HEK293 (cell line): Measurements from ENCODE around the gene CLCN1.

ENCODE experiments used
- BCL6B ChIP-seq: fragments of 450-650 bp; formaldehyde crosslinking; IDR thresholded peaks from 2 replicates; pipeline ENCODE4 v1.5.1; 2017; ENCODE audit warnings: missing biosample characterization, missing genetic modification characterization
- HIC1 ChIP-seq: fragments of 450-650 bp; formaldehyde crosslinking; IDR thresholded peaks from 2 replicates; pipeline ENCODE4 v1.5.1; 2016; ENCODE audit warnings: missing biosample characterization, missing genetic modification characterization
- KLF16 ChIP-seq: fragments of 450-650 bp; formaldehyde crosslinking; IDR thresholded peaks from 2 replicates; pipeline ENCODE4 v1.5.1; 2017; ENCODE audit warnings: missing biosample characterization, missing genetic modification characterization
- PATZ1 ChIP-seq: fragments of 450-650 bp; formaldehyde crosslinking; IDR thresholded peaks from 2 replicates; pipeline ENCODE4 v1.5.1; 2016; ENCODE audit warnings: missing biosample characterization, missing genetic modification characterization
- PRDM6 ChIP-seq: fragments of 450-650 bp; formaldehyde crosslinking; IDR thresholded peaks from 2 replicates; pipeline ENCODE4 v1.5.1; 2017; ENCODE audit warnings: missing biosample characterization, missing genetic modification characterization
- SETDB1 ChIP-seq: IDR thresholded peaks from one replicate; pipeline ENCODE4 v1.6.1; 2017; ENCODE audit warnings: mild to moderate bottlenecking, low read length, moderate library complexity, mixed read lengths; ENCODE audit not compliant: insufficient read length
- TCF7L2 ChIP-seq: IDR thresholded peaks from 2 replicates; pipeline ENCODE4 v1.6.1; 2011; ENCODE audit warnings: low read depth, mild to moderate bottlenecking, inconsistent platforms, low read length, moderate library complexity, borderline replicate concordance
- WT1 ChIP-seq: fragments of 450-650 bp; formaldehyde crosslinking; IDR thresholded peaks from 2 replicates; pipeline ENCODE4 v1.5.1; 2016; ENCODE audit warnings: missing biosample characterization, missing genetic modification characterization
- ZBTB17 ChIP-seq: fragments of 450-650 bp; formaldehyde crosslinking; IDR thresholded peaks from 2 replicates; pipeline ENCODE4 v1.5.1; 2016; ENCODE audit warnings: missing biosample characterization, missing genetic modification characterization
- ZBTB48 ChIP-seq: fragments of 450-650 bp; formaldehyde crosslinking; IDR thresholded peaks from 2 replicates; pipeline ENCODE4 v1.5.1; 2016; ENCODE audit warnings: missing biosample characterization, missing genetic modification characterization
- ZFP37 ChIP-seq: fragments of 450-650 bp; formaldehyde crosslinking; IDR thresholded peaks from 2 replicates; pipeline ENCODE4 v1.5.1; 2016; ENCODE audit warnings: missing biosample characterization, missing genetic modification characterization
- ZFP41 ChIP-seq: fragments of 450-650 bp; formaldehyde crosslinking; IDR thresholded peaks from 2 replicates; pipeline ENCODE4 v1.5.1; 2016; ENCODE audit warnings: missing biosample characterization, missing genetic modification characterization, borderline replicate concordance
- ZNF121 ChIP-seq: fragments of 450-650 bp; formaldehyde crosslinking; IDR thresholded peaks from 2 replicates; pipeline ENCODE4 v1.5.1; 2016; ENCODE audit warnings: missing biosample characterization, missing genetic modification characterization
- ZNF146 ChIP-seq: fragments of 450-650 bp; formaldehyde crosslinking; IDR thresholded peaks from 2 replicates; pipeline ENCODE4 v1.5.1; 2016; ENCODE audit warnings: missing biosample characterization, missing genetic modification characterization
- ZNF274 ChIP-seq, 2 experiments: fragments of 200-500 bp in 1 of 2; fragments of 450-650 bp in 1 of 2; sonication (Bioruptor generic) in 1 of 2; formaldehyde crosslinking in 1 of 2; IDR thresholded peaks; 2 replicates each; pipeline versions ENCODE4 v1.5.1 to v1.6.1; 2014 to 2016; ENCODE audit warnings: borderline replicate concordance in 1 of 2, inconsistent platforms in 1 of 2, low read length in 1 of 2, missing biosample characterization in 1 of 2, missing genetic modification characterization in 1 of 2
- ZNF341 ChIP-seq: fragments of 450-650 bp; formaldehyde crosslinking; IDR thresholded peaks from 2 replicates; pipeline ENCODE4; 2016; ENCODE audit warnings: low read depth, missing biosample characterization, missing genetic modification characterization
- ZNF354C ChIP-seq: fragments of 450-650 bp; formaldehyde crosslinking; IDR thresholded peaks from 2 replicates; pipeline ENCODE4 v1.5.1; 2016; ENCODE audit warnings: missing biosample characterization, missing genetic modification characterization, low read depth, borderline replicate concordance
- ZNF426 ChIP-seq: fragments of 450-650 bp; formaldehyde crosslinking; IDR thresholded peaks from 2 replicates; pipeline ENCODE4 v1.5.1; 2017; ENCODE audit warnings: missing biosample characterization, missing genetic modification characterization, mild to moderate bottlenecking, inconsistent platforms, moderate library complexity
- ZNF501 ChIP-seq: fragments of 450-650 bp; formaldehyde crosslinking; IDR thresholded peaks from 2 replicates; pipeline ENCODE4 v1.5.1; 2016; ENCODE audit warnings: missing biosample characterization, missing genetic modification characterization
- ZNF510 ChIP-seq: fragments of 450-650 bp; formaldehyde crosslinking; IDR thresholded peaks from 2 replicates; pipeline ENCODE4 v1.5.1; 2018; ENCODE audit warnings: mild to moderate bottlenecking, missing genetic modification characterization, missing biosample characterization; ENCODE audit not compliant: insufficient replicate concordance
- ZNF513 ChIP-seq: fragments of 450-650 bp; IDR thresholded peaks from 2 replicates; pipeline ENCODE4 v1.5.1; 2018; ENCODE audit warnings: missing biosample characterization, missing genetic modification characterization
- ZNF521 ChIP-seq: fragments of 450-650 bp; formaldehyde crosslinking; IDR thresholded peaks from 2 replicates; pipeline ENCODE4 v1.5.1; 2017; ENCODE audit warnings: missing biosample characterization, mild to moderate bottlenecking, missing genetic modification characterization
- ZNF544 ChIP-seq: fragments of 450-650 bp; formaldehyde crosslinking; IDR thresholded peaks from 2 replicates; pipeline ENCODE4 v1.5.0; 2017; ENCODE audit warnings: missing biosample characterization, missing genetic modification characterization
- ZNF596 ChIP-seq: fragments of 450-650 bp; IDR thresholded peaks from 2 replicates; pipeline ENCODE4 v1.5.0; 2018; ENCODE audit warnings: missing biosample characterization, mild to moderate bottlenecking, missing genetic modification characterization, moderate library complexity
- ZNF623 ChIP-seq: fragments of 450-650 bp; formaldehyde crosslinking; IDR thresholded peaks from 2 replicates; pipeline ENCODE4 v1.5.1; 2016; ENCODE audit warnings: missing biosample characterization, missing genetic modification characterization
- ZNF626 ChIP-seq: fragments of 450-650 bp; sonication (Bioruptor Pico); formaldehyde crosslinking; IDR thresholded peaks from 2 replicates; pipeline ENCODE4 v1.5.1; 2018; ENCODE audit warnings: missing biosample characterization, missing genetic modification characterization, inconsistent platforms
- ZNF654 ChIP-seq: fragments of 450-650 bp; formaldehyde crosslinking; IDR thresholded peaks from 2 replicates; pipeline ENCODE4 v1.5.1; 2016; ENCODE audit warnings: low read depth, missing biosample characterization, missing genetic modification characterization
- ZNF670 ChIP-seq: fragments of 450-650 bp; formaldehyde crosslinking; IDR thresholded peaks from 2 replicates; pipeline ENCODE4 v1.5.1; 2016; ENCODE audit warnings: missing biosample characterization, missing genetic modification characterization, low read depth
- ZNF776 ChIP-seq: fragments of 450-650 bp; formaldehyde crosslinking; IDR thresholded peaks from 2 replicates; pipeline ENCODE4 v1.5.0; 2017; ENCODE audit warnings: missing biosample characterization, missing genetic modification characterization, borderline replicate concordance
- ZNF791 ChIP-seq: fragments of 450-650 bp; formaldehyde crosslinking; IDR thresholded peaks from 2 replicates; pipeline ENCODE4 v1.5.1; 2016; ENCODE audit warnings: missing biosample characterization, missing genetic modification characterization
- ZNF830 ChIP-seq: fragments of 450-650 bp; IDR thresholded peaks from 2 replicates; pipeline ENCODE4 v1.5.0; 2018; ENCODE audit warnings: missing biosample characterization, missing genetic modification characterization, low read depth, mild to moderate bottlenecking, moderate library complexity
- ZXDB ChIP-seq: fragments of 450-650 bp; formaldehyde crosslinking; IDR thresholded peaks from 2 replicates; pipeline ENCODE4 v1.5.1; 2016; ENCODE audit warnings: missing biosample characterization, missing genetic modification characterization

CLCN1 gene

GRCh38 chr7:143381427-143382125 lies 65.7 kb downstream of the CLCN1 start (continued):
- TF ChIP-seq ZBTB48 (tag by site-specific recombination) (no peak), ZNF354C (tag by site-specific recombination) (no peak), ZNF510 (no peak), SETDB1 (no peak), ZXDB (tag by site-specific recombination) (peak; percentile 19; the same call in 1 of the 2 replicates), ZNF121 (tag by site-specific recombination) (no peak), KLF16 (tag by site-specific recombination) (0 out of 2 replicates have a peak, but pooled peaks have one; percentile 24), ZNF501 (tag by site-specific recombination) (peak; percentile 56; the same call in 1 of the 2 replicates), ZFP37 (tag by site-specific recombination) (no peak), ZNF623 (tag by site-specific recombination) (no peak), ZNF626 (no peak), ZNF596 (tag by site-specific recombination) (no peak), ZNF146 (tag by site-specific recombination) (no peak), PRDM6 (no peak), ZNF654 (tag by site-specific recombination) (no peak), PATZ1 (tag by site-specific recombination) (peak; percentile 66), ZNF274 (IDR thresholded peaks at IDR 0.05; ENCODE audit: low read length) (no peak), ZNF274 (tag by site-specific recombination; IDR thresholded peaks at IDR 0.05; ENCODE audit: borderline replicate concordance) (no peak), ZFP41 (no peak), ZNF830 (tag by site-specific recombination) (no peak), BCL6B (tag by site-specific recombination) (no peak), ZNF341 (tag by site-specific recombination) (no peak), ZNF791 (no peak), TCF7L2 (no peak), ZNF544 (no peak), WT1 (tag by site-specific recombination) (no peak; the same call in 1 of the 2 replicates), HIC1 (tag by site-specific recombination) (peak; percentile 57; the same call in 1 of the 2 replicates), ZNF521 (no peak), ZBTB17 (tag by site-specific recombination) (no peak), ZNF776 (tag by site-specific recombination) (no peak), ZNF426 (no peak), ZNF670 (tag by site-specific recombination) (no peak), ZNF513 (tag by site-specific recombination) (no peak)
